ENCODE results near the gene LILRB1.

DNA sequence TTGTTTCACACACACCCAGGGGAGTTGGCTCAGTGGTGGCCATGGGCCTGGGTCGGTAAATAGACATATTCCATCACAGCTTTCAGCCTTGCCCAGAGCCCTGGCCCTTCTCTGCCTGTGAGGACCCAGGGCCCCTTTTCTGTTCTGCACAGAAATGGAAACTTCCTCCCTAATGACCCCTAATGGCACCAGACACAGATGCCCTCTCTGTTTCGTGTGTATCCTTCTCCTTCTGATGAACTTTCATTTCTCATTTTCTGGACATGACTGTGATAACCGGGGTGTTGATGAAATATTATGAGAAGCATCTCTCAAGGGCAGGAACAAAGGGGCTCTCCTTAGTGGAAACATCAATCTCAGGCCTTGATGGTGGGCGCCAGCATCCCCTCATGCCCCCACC lies 24.1 kb upstream of the LILRB1 start:
- TF ChIP-seq TAF1 (IDR thresholded peaks at IDR 0.05; ENCODE audit: borderline replicate concordance, low read depth, low read length) (no peak), POLR2AphosphoS5 (IDR thresholded peaks at IDR 0.05; ENCODE audit: low read depth, low read length) (no peak), POLR2A (IDR thresholded peaks at IDR 0.05; ENCODE audit: low read depth, low read length) (no peak)
